GM21786 (cell line): ENCODE data around the gene TMEM219.

Experiments
- ATAC-seq: cut with Tn5 transposase; IDR thresholded peaks from one replicate; pipeline ENCODE4 v1.9.1; 2021; ENCODE audit not compliant: unreplicated experiment

The TMEM219 gene

GRCh38 chr16:29994600-29995323, 32.9 kb downstream of the TMEM219 start:
- no peak for ATAC-seq

GRCh38 chr16:29995324-29995910, 33.5 kb downstream of the TMEM219 start, which contains the start of gene HIRIP3:
TSS of gene HIRIP3 (minus strand) at chr16:29995617. CDS start at chr16:29995605, 12 bp downstream.
- peak; percentile 43 for ATAC-seq

DNA sequence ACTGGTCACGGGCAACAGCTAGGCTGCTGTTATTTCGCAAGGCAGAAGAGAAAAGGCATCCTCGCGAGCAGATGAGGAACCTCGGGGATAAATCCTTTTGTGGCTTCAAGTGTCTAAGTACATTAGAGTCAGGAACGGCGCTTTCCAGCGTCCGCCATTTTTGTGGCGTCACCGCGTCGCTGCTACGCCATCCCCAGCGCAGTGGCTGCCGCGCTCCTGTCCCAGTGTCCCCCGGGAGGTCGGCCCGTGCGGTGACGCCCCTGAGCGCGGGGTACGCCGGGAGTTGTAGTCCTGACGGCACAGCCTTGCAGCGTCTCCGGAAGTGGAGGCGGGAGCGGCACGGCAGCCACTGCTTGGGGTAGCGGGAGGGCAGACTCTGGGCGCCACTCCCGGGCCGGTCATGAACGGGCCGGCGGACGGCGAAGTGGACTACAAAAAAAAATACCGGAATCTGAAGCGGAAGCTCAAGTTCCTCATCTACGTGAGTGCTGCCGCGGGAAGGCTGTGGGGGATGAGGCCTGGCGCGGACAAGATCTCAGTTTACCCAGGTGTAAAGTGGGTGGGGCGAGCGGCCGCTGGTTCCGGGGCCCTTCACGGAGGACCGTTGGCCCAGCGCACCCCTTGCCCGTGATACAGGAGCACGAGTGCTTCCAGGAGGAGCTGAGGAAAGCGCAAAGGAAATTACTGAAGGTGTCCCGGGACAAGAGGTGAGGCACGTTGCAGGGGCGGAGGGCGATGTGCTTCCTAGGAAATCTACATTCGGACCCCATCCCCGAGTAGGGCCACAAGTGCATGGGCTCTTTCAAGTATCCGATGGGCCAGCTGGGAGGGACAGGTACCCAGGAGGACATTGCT, 34.3 kb downstream of the TMEM219 start, which contains the start of gene INO80E:
Gene INO80E, plus strand, starts transcription at position 331 of the 855 bp plus-strand sequence. Its CDS starts 70 bp downstream, at position 401.
- peak; percentile 89 for ATAC-seq

DNA sequence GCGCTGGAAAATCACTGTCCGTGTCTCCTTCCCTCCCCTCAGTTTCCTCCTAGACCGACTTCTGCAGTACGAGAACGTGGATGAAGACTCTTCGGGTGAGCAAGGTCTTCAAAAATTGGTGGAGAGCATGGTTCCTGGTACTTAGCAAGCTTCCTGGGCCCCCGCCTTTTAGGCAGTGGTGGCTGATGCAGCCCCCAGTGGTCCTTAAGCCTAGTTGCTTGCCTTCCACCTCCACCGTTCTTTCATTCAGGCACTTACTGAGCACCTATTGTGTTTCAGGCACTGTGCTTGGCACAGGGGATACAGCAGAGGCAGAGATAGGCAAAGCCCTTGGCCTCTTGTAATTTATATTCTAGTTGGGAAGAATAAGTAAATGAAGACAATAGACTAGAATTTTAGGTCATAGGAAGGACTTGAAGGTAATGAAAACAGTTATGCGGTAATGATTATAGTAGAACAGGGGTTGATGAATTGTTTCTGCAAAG, 34.9 kb downstream of the TMEM219 start:
- ATAC-seq: no peak

GRCh38 chr16:29999605-30000004, 37.7 kb downstream of the TMEM219 start:
- no peak for ATAC-seq

DNA sequence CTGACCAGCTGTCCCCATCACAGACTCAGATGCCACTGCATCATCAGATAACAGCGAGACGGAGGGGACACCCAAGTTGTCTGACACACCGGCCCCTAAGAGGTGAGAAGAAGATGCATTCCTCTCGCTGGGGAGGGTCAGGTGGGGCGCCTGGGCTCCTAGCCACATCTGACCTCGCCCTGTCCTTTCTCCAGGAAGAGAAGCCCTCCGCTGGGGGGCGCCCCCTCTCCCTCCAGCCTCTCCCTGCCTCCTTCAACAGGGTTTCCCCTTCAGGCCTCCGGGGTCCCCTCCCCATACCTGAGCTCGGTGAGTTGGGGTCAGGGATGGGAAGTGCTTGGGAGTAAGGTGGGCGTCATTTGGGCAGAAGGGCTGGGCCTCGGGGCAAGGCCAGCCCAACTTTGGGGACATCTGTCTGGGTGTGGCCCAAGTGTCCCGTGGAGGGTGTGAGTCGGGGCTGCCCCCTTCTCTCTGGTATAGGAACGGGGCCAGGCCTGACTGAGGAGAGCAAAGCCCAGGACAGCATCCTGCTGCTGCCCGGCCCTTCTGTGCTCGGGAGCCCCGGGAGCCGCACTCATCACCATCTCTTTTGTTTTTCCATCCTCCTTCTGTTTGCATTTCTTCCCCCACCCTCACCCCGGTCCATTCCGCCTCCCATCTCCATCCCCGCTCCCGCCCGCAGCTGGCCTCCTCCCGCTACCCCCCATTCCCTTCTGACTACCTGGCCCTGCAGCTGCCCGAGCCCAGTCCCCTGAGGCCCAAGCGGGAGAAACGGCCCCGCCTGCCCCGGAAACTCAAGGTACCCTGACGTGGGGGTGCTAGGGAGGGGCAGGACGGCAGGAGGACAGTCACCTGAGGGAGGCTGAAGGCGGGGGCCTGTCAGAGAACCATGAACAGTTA, 39.1 kb downstream of the TMEM219 start:
- no peak for ATAC-seq

- no peak for ATAC-seq
Observed at GRCh38 chr16:30002614-30003346, 40.9 kb downstream of the TMEM219 start.

DNA sequence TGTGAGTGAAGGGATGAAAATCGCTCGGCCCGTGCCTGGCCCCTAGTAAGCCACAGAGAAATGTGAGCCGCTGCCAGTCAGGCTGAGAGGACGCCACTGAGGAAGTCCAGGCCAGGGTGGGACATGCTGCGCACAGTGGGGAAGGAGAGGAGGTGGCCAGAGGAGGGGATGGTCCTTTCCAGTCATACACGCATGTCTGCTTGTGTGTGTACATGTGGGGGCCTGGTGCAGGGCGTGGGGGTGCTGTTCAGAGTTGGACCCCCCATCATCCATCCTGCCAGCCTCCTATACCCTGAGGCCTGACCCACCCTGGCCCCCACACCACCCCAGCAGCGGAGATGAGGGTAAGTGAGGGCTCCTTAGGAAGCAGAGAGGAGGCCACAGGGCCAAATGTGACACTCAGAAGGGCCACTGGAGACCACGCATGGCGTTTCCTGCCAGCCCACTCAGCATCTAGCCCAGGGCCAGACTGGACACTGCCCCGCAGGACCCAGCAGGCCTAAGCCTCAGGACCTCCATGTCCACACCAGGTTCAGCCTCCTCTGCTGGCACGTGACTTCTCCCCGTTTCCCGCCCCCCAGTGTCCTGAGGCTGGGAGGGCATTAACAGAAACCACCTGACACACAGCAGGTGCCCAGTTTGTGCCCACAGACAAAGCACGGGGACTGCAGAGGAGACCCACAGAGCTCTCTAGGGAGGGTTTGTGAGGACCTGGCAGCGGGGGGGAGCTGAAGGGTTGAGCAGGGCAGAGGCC, 42.0 kb downstream of the TMEM219 start:
- no peak for ATAC-seq

- no peak for ATAC-seq
Observed at GRCh38 chr16:30004424-30004776, 42.5 kb downstream of the TMEM219 start.

GRCh38 chr16:30004811-30005242, 42.9 kb downstream of the TMEM219 start:
- ATAC-seq: no peak

DNA sequence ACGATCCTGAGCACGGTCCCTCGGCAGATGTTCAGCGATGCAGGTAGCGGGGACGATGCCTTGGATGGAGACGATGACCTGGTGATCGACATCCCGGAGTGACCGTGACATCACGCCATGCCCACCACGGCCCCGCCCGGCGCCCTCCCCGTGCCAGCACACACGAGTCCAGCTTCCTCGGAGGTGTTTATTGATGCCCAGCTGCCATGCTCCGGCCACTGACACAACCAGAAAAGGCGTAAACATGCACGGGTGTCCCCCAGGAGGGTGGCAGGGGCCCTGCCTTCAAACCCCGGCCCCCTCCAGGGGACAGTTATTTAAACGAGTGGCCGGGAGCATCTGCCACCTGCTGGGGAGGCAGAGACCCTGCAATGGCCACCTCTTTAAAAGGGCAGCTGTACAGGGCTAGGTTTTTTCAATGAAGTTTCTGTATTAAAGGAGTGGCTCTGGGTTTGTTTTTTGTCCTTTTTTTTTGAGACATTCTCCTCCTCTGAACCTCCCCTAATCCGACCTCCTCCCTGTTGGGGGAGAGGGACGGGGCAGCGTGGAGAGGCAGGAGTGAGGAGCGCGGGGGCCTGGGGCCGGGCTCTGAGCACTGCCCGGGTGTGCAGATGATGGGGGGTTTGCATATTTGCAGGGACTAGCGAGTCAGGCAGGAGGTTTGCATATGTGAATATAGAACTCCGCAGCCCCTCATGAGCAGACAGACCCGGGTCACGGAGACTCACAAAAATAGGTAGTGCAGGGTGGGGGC, 43.6 kb downstream of the TMEM219 start:
- no peak for ATAC-seq

GRCh38 chr16:30006095-30006473, 44.2 kb downstream of the TMEM219 start:
- ATAC-seq: no peak

DNA sequence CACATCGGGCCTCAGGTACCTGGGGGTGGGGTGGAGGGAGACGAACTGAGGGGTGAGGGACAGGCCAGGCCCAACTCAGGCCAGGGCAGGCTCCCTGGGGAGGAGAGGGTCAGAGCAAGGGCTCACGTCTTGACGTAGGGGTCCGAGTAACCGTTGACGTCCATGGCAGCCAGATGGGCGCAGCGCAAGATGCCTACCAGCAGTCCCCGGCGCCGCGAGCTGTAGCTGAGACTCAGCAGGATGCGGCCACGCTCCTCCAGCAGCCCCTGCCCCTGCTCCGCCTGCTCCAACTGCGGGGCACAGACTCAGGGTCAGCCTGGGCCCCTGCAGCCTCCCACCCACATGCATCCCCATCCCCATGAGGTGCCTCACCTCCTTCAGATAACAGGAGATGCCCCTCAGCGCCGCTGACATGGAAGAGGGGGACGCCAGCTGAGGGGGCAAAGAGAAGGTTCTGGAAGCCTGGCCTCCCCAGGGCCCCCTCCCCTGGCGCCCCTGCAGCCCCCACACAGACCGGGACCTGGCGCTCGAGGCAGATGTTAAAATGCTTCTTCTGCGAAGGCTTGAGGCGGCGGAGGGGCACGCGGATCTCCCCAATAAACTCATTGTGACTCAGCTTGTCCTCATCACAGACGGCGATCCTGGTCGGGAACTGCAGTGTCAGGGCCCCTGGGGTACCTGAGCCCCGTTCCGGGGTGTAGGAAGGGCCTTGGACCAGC, 44.9 kb downstream of the TMEM219 start:
- no peak for ATAC-seq

DNA sequence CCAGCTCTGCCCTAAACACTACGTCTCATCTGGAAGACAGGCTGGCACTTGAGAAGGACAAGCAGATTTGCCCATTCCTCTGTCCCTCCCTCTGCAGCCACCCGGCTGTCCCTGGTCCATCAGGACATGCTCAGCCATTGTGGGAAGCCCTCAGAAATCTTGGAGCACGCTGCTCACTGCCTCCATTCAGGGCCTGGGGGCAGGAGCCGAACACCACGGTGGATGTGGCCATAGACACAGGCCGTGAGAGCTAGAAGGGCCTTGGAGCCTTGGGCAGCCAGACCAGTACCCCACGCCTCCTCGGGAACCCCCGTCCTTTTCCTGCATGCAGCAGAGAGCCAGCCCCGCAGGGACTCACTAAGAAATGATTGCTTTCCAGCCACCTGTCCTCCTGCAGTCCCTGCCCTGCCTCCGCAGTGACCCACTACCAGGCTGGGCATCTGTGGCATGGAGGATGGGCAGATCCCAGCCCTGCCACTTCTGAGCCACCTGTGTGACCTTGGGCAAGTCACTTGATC, 45.6 kb downstream of the TMEM219 start:
- ATAC-seq: no peak

DNA sequence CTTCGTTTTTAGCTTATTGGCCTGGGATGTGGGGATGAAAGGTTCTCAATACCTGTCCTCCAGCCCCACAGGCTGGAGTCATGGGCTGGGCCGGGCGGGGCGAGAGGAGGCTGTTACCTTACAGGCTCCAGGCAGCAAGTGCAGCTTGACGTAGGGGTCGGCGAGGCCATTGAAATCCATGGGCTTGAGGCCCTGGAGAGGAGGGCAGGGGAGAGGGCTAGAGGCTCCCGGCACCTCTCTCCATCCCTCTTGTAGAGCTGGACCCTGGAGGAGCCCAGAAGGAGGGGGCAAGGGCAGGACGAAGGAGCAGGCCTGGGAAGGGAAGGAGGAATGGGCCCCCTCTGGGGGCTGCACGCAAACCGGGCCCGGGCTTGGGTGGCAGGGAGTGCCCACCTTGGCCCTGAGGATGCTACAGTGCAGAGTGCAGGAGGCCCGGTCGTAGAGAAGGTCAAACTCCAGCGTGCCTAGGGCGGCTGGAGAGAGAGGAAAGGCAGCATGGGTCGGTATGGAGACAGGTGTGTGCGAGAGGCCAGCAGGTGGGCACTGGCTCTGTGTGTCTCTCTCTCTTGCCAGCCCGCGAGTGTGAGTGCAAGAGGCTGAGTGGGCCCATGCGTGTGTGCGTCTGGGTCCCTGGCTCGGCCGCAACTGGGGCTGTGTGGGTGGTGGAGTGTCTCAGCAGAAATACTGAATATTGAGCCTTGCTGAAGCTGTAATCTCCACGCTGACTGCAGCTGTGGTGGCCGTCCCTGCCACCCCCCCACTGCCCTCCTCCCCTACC, 47.4 kb downstream of the TMEM219 start:
- no peak for ATAC-seq

GRCh38 chr16:30009990-30010843, 48.3 kb downstream of the TMEM219 start:
- ATAC-seq: no peak
